Measurements from ENCODE around the gene ARHGEF28. TPM values are rescaled to one million over a fixed set of nuclear protein-coding genes. Genes with fewer than 3 reads are reported as not detected.

ARHGEF28 gene
- total RNA-seq, 4 donors from 2014 or later, result 13.3 to 19.0 (median 16.9) TPM

- Histone ChIP-seq H3K27ac (no peak overlapping the region), H3K4me1 (no peaks in the 10 kb centered on the region), H3K36me3 (no peaks in the 10 kb centered on the region), H3K4me3 (no peak overlapping the region), H3K9me3 (no peaks in the 10 kb centered on the region), H3K27me3 (no peaks in the 10 kb centered on the region)
- no peak for TF ChIP-seq POLR2A (IDR thresholded peaks at IDR 0.05)
- no peak for TF ChIP-seq CTCF (IDR thresholded peaks at IDR 0.05)
- no peak for DNase-seq
These were observed 14.9 kb downstream of the ARHGEF28 start for GRCh38 chr5:73640861-73641320.

- Histone ChIP-seq H3K27ac (no peak overlapping the region), H3K36me3 (no peaks in the 10 kb centered on the region), H3K9me3 (no peaks in the 10 kb centered on the region), H3K27me3 (no peaks in the 10 kb centered on the region), H3K4me1 (no peaks in the 10 kb centered on the region), H3K4me3 (no peak overlapping the region)
- no peak for DNase-seq
- TF ChIP-seq CTCF (IDR thresholded peaks at IDR 0.05) (no peak), POLR2A (IDR thresholded peaks at IDR 0.05) (no peak)
These were observed 15.8 kb downstream of the ARHGEF28 start for GRCh38 chr5:73641811-73642210.

GRCh38 chr5:73642344-73642743 lies 16.3 kb downstream of the ARHGEF28 start:
- no peaks in the 10 kb centered on the region for H3K27me3 ChIP-seq
- H3K4me3 ChIP-seq, result no peak overlapping the region
- H3K4me1 ChIP-seq, result no peaks in the 10 kb centered on the region
- TF ChIP-seq CTCF (IDR thresholded peaks at IDR 0.05), result no peak
- TF ChIP-seq POLR2A (IDR thresholded peaks at IDR 0.05), result no peak
- H3K9me3 ChIP-seq, result no peaks in the 10 kb centered on the region
- no peak overlapping the region for H3K27ac ChIP-seq
- H3K36me3 ChIP-seq, result no peaks in the 10 kb centered on the region
- no peak for DNase-seq

- Histone ChIP-seq H3K9me3 (no peaks in the 10 kb centered on the region), H3K27me3 (no peaks in the 10 kb centered on the region), H3K4me3 (no peak overlapping the region), H3K4me1 (no peaks in the 10 kb centered on the region), H3K27ac (no peak overlapping the region), H3K36me3 (no peaks in the 10 kb centered on the region)
- no peak for DNase-seq
- TF ChIP-seq POLR2A (IDR thresholded peaks at IDR 0.05), result no peak
These were observed 18.5 kb downstream of the ARHGEF28 start for GRCh38 chr5:73644385-73644963.

GRCh38 chr5:73647721-73648120 lies 21.7 kb downstream of the ARHGEF28 start:
- Histone ChIP-seq H3K9me3 (no peaks in the 10 kb centered on the region), H3K4me3 (no peak overlapping the region)

GRCh38 chr5:73648515-73648914 lies 22.5 kb downstream of the ARHGEF28 start:
- H3K27ac ChIP-seq, result no peak overlapping the region
- H3K9me3 ChIP-seq, result no peaks in the 10 kb centered on the region
- no peaks in the 10 kb centered on the region for H3K36me3 ChIP-seq
- TF ChIP-seq CTCF (IDR thresholded peaks at IDR 0.05), result no peak
- no peak for TF ChIP-seq POLR2A (IDR thresholded peaks at IDR 0.05)
- no peak overlapping the region for H3K4me3 ChIP-seq
- no peaks in the 10 kb centered on the region for H3K4me1 ChIP-seq
- no peak for DNase-seq
- no peaks in the 10 kb centered on the region for H3K27me3 ChIP-seq

More at GRCh38 chr5:73647721-73648120, 21.7 kb downstream of the ARHGEF28 start:
- DNase-seq, result no peak
- no peaks in the 10 kb centered on the region for H3K4me1 ChIP-seq
- no peak for TF ChIP-seq POLR2A (IDR thresholded peaks at IDR 0.05)
- TF ChIP-seq CTCF (IDR thresholded peaks at IDR 0.05), result no peak
- no peaks in the 10 kb centered on the region for H3K36me3 ChIP-seq
- H3K27me3 ChIP-seq, result no peaks in the 10 kb centered on the region
- H3K27ac ChIP-seq, result no peak overlapping the region
